C4-2B (cell line): ENCODE measurements around the gene DPP4.
A peak's percentile ranks its signal among the peaks of the same experiment; 100 is the strongest.

Source experiments
- H3K27ac ChIP-seq: fragments of 450-650 bp; 2 replicates; pipeline ENCODE4 v1.5.1; 2017
- ZFX ChIP-seq: fragments of 450-650 bp; IDR thresholded peaks from 2 replicates; pipeline ENCODE4 v1.6.1; 2017
- TF ChIP-seq, protein P1 (sequence below): fragments of 450-650 bp; conservative IDR thresholded peaks from 2 replicates; pipeline ENCODE4 v1.5.1; 2017; ENCODE audit warnings: mild to moderate bottlenecking

DPP4 gene

GRCh38 chr2:161994761-161995520 is 79.1 kb downstream of the DPP4 start:
- no peak overlapping the region for H3K27ac ChIP-seq
- TF ChIP-seq ZFX = no peak
- TF ChIP-seq, protein P1, sequence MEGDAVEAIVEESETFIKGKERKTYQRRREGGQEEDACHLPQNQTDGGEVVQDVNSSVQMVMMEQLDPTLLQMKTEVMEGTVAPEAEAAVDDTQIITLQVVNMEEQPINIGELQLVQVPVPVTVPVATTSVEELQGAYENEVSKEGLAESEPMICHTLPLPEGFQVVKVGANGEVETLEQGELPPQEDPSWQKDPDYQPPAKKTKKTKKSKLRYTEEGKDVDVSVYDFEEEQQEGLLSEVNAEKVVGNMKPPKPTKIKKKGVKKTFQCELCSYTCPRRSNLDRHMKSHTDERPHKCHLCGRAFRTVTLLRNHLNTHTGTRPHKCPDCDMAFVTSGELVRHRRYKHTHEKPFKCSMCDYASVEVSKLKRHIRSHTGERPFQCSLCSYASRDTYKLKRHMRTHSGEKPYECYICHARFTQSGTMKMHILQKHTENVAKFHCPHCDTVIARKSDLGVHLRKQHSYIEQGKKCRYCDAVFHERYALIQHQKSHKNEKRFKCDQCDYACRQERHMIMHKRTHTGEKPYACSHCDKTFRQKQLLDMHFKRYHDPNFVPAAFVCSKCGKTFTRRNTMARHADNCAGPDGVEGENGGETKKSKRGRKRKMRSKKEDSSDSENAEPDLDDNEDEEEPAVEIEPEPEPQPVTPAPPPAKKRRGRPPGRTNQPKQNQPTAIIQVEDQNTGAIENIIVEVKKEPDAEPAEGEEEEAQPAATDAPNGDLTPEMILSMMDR = no peak

GRCh38 chr2:161992531-161992930 is 81.5 kb downstream of the DPP4 start:
- TF ChIP-seq, protein P1 = no peak
- TF ChIP-seq ZFX = no peak
- no peak overlapping the region for H3K27ac ChIP-seq

GRCh38 chr2:161991991-161992390 is 82.0 kb downstream of the DPP4 start:
- TF ChIP-seq, protein P1 = no peak
- no peak for TF ChIP-seq ZFX

GRCh38 chr2:161990741-161991140 is 83.3 kb downstream of the DPP4 start:
- TF ChIP-seq, protein P1 = no peak
- no peak for TF ChIP-seq ZFX
- no peak overlapping the region for H3K27ac ChIP-seq

More at GRCh38 chr2:161991991-161992390, 82.0 kb downstream of the DPP4 start:
- H3K27ac ChIP-seq = no peak overlapping the region

DNA sequence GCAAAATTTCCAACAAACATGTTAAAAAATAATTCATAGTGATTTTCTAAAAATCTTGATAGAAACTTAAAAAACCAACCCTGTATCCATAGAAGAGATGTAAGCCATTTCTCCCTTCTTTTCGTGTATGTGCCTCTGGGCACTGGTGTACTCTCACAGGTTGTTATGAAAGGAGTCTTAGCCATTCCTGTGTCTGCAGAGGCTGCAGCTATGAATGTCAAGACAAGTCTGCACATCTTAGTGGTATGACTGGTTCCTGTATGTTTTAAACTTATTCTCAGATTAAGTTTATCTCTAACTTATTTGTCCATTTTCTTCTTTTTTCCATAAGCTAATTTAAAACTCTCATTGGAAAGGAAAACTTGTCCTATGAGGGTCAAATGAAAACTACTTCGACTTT is 84.0 kb downstream of the DPP4 start:
- no peak for TF ChIP-seq ZFX
- TF ChIP-seq, protein P1 = no peak
- no peak overlapping the region for H3K27ac ChIP-seq

DNA sequence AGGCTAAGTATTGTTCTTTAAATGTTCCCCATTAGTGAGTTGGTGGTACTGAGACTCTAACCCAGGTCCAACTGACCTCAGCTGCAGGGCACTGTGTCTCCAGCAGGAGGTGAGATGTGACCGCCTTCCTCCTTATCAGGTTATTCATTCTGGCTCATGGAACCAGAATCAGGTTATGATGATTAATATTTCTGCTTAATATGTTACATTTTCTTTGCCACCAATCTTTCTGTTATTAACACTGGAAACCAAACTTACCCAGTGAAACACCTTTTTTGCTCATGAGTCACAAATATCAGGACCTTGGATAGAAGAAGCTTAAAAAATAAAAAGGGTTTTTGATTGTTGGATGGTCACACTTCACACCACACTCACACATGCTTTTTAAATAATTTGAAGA is 85.4 kb downstream of the DPP4 start:
- no peak for TF ChIP-seq ZFX
- TF ChIP-seq, protein P1 = peak; percentile 28
- no peak overlapping the region for H3K27ac ChIP-seq

- H3K27ac ChIP-seq = no peak overlapping the region
- TF ChIP-seq, protein P1 = no peak
- TF ChIP-seq ZFX = no peak
Measured at GRCh38 chr2:161987311-161987710, 86.7 kb downstream of the DPP4 start.
